Nucleus accumbens (tissue), 56 donors: Measurements from ENCODE around the gene SIKE1.
"Not testable (repeated sequence)": the region's sequence is repeated elsewhere in the genome, so short reads cannot be mapped to it uniquely, and the experiment has no call there.

Experiments used
- DNase-seq, 56 donors: peaks; one replicate each; lab custom pipeline; 2025; lab: John Stamatoyannopoulos, UW

Gene SIKE1

GRCh38 chr1:114780344-114781226 lies at the start of gene SIKE1:
Gene SIKE1 (minus strand): TSS chr1:114780685. CDS start chr1:114780607, 78 bp downstream.
- DNase-seq, result peak; percentile 43 to 96 (median 84)

- not testable (repeated sequence) for DNase-seq
Observed at GRCh38 chr1:114830075-114830474, 49.6 kb upstream of the SIKE1 start.

GRCh38 chr1:114828251-114828650 lies 47.8 kb upstream of the SIKE1 start:
- DNase-seq, result no peak

- DNase-seq, result no peak
Observed at GRCh38 chr1:114821978-114822377, 41.5 kb upstream of the SIKE1 start.

- DNase-seq, result no peak
Observed at GRCh38 chr1:114820392-114820791, 39.9 kb upstream of the SIKE1 start.

GRCh38 chr1:114819869-114820268 lies 39.4 kb upstream of the SIKE1 start:
- DNase-seq, result no peak

- not testable (repeated sequence) for DNase-seq
Observed at GRCh38 chr1:114804449-114804848, 24.0 kb upstream of the SIKE1 start.

- no peak for DNase-seq
Observed at GRCh38 chr1:114803001-114803400, 22.5 kb upstream of the SIKE1 start.

GRCh38 chr1:114794038-114794437 lies 13.6 kb upstream of the SIKE1 start:
- DNase-seq, result no peak

GRCh38 chr1:114790581-114790980 lies 10.1 kb upstream of the SIKE1 start:
- not testable (repeated sequence) for DNase-seq

- DNase-seq, result not testable (repeated sequence)
Observed at GRCh38 chr1:114786440-114786839, 6.0 kb upstream of the SIKE1 start.

- DNase-seq, result no peak
Observed at GRCh38 chr1:114782476-114782875, 2.0 kb upstream of the SIKE1 start.

GRCh38 chr1:114779722-114780121 lies 763 bp downstream of the SIKE1 start:
- DNase-seq, result no peak

GRCh38 chr1:114776726-114777125 lies 3.8 kb downstream of the SIKE1 start:
- not testable (repeated sequence) for DNase-seq

- no peak for DNase-seq
Observed at GRCh38 chr1:114771992-114772391, 8.5 kb downstream of the SIKE1 start.

GRCh38 chr1:114770989-114771388 lies 9.5 kb downstream of the SIKE1 start:
- DNase-seq, result no peak

GRCh38 chr1:114764689-114765088 lies 15.8 kb downstream of the SIKE1 start:
- DNase-seq, result no peak

GRCh38 chr1:114758256-114758832 lies 22.1 kb downstream of the SIKE1 start:
- DNase-seq, result no peak

GRCh38 chr1:114757455-114758255 lies 22.8 kb downstream of the SIKE1 start, which contains the start of gene CSDE1:
Gene CSDE1 (minus strand): TSS chr1:114757984. CDS start chr1:114739890, 18,094 bp downstream.
- DNase-seq, result peak; percentile 57 to 97 (median 92)

- DNase-seq, result peak in 3 of 56 donors; percentile 6 to 44 (median 38)
Observed at GRCh38 chr1:114756949-114757454, 23.5 kb downstream of the SIKE1 start.
